GM19438 (cell line): ENCODE data around the gene PTCD1.

Experiments used
- ATAC-seq: cut with Tn5 transposase; IDR thresholded peaks from one replicate; pipeline ENCODE4 v1.9.1; 2021; ENCODE audit warnings: low read depth; ENCODE audit not compliant: unreplicated experiment

The PTCD1 gene, protein sequence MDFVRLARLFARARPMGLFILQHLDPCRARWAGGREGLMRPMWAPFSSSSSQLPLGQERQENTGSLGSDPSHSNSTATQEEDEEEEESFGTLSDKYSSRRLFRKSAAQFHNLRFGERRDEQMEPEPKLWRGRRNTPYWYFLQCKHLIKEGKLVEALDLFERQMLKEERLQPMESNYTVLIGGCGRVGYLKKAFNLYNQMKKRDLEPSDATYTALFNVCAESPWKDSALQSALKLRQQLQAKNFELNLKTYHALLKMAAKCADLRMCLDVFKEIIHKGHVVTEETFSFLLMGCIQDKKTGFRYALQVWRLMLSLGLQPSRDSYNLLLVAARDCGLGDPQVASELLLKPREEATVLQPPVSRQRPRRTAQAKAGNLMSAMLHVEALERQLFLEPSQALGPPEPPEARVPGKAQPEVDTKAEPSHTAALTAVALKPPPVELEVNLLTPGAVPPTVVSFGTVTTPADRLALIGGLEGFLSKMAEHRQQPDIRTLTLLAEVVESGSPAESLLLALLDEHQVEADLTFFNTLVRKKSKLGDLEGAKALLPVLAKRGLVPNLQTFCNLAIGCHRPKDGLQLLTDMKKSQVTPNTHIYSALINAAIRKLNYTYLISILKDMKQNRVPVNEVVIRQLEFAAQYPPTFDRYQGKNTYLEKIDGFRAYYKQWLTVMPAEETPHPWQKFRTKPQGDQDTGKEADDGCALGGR

GRCh38 chr7:99438573-99439480, at the start of gene PTCD1, which contains the start of gene CPSF4:
TSS of gene PTCD1 (minus strand) at chr7:99438798. CDS start at chr7:99435242, 3,556 bp downstream.
TSS of gene CPSF4 (plus strand) at chr7:99438943. CDS start at chr7:99439083, 140 bp downstream.
- ATAC-seq, result peak; percentile 94

- no peak for ATAC-seq
Observed at GRCh38 chr7:99485094-99485493, 46.5 kb upstream of the PTCD1 start.

DNA sequence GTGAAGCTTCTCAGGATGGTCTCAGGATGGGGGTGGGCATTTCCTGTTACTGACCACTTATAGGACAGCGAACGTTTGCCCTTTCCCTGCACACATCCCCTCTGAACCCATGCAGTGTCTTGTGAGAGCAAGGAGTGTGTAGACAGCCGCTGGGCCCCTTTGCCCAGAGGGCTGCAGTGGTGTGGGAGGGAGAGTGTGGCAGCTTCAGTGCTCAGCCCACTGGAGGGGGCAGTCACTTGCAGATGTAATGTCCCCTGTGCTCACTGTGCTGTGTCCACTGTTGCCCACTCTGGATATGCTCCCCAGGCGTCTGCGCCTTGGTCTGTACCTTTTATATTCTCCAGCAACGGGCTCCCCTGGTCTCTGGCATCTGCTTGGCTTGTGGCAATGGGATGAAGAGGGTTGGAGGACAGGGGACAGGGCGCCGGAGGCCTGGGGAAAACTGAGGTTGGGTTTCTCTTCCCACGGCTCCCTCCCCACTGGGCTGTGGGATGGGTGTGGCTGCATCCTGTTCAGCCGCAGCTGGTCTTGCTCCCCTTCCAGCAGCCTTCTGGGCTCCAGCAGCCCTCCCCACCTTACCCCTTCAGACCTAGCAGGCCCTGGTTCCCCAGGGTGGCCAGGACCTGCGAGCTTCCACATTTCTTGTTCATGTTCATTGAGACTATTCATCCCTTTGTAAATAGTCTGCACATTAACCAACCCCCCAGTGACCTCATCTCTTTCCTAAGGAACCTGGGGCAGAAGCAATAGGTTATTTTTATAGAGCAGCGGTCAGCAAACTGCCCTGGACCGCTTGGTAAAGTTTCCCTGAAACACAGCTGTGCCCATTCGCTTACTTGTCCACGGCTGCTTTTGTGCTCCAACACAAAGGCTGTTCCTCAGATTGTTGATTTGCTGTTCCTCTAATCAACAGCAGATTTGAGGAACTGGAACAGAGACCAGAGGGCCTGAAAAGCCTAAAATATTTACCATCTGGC, 40.2 kb upstream of the PTCD1 start:
- ATAC-seq, result no peak

GRCh38 chr7:99476107-99476506, 37.5 kb upstream of the PTCD1 start:
- ATAC-seq, result no peak

- peak; percentile 5 for ATAC-seq
Observed at GRCh38 chr7:99473315-99473596, 34.7 kb upstream of the PTCD1 start.

GRCh38 chr7:99472561-99473314, 34.1 kb upstream of the PTCD1 start, which contains the start of gene ZNF789:
TSS of gene ZNF789 (plus strand) at chr7:99472890. CDS start at chr7:99476457, 3,567 bp downstream.
- ATAC-seq, result peak; percentile 92

DNA sequence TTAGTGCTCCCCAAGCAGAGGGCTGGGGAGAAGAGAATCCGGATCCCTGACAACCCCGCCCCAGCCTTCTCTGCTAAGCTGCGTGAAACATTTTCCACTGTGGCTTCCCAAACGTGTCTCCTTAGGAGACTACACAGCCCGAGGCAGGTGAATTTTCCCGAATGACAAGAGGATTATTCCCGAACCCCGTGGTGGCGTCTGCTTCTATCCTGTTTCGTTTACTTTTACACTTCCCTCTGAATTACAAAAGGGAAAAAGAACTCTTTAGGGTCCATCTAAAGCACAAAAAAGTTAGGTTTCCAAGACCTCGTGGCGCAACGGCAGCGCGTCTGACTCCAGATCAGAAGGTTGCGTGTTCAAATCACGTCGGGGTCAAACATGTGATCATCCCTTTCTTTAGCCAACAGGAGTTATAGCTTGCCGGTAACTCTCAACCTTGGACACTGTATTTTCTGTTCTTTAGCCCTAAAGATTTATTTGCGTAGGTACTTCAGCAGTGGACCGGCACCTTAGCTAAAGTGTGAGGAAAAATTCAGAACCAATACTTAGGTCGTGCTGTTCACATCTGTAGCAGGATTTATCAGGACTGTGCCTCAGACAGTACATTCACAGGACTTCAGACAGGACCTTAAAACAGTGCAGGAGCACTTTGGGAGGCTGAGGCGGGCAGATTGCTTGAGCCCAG, 30.9 kb upstream of the PTCD1 start:
- ATAC-seq, result no peak

- no peak for ATAC-seq
Observed at GRCh38 chr7:99468336-99468918, 29.8 kb upstream of the PTCD1 start.

GRCh38 chr7:99465421-99465768, 26.8 kb upstream of the PTCD1 start:
- ATAC-seq, result no peak

DNA sequence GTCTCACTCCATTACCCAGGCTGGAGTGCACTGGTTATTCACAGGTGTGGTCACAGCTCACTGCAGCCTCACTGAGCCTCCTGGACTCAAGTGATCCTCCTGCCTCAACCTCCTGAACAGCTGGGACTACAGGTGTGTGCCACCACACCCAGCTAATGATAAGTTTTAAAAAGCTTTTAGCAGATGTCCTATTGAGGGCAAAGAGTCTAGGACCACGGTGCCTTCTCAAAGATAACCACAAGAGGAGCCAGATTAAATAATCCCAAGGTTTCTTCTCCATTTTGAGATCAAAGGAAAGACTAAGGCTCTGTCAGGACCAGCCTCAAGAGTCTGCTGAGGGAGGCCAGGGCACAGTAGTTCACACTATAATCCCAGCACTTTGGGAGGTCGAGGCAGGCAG, 22.6 kb upstream of the PTCD1 start:
- ATAC-seq, result no peak

GRCh38 chr7:99460651-99461050, 22.1 kb upstream of the PTCD1 start:
- ATAC-seq, result no peak

- ATAC-seq, result no peak
Observed at GRCh38 chr7:99459087-99459486, 20.5 kb upstream of the PTCD1 start.

GRCh38 chr7:99457650-99458493, 19.3 kb upstream of the PTCD1 start:
- no peak for ATAC-seq

DNA sequence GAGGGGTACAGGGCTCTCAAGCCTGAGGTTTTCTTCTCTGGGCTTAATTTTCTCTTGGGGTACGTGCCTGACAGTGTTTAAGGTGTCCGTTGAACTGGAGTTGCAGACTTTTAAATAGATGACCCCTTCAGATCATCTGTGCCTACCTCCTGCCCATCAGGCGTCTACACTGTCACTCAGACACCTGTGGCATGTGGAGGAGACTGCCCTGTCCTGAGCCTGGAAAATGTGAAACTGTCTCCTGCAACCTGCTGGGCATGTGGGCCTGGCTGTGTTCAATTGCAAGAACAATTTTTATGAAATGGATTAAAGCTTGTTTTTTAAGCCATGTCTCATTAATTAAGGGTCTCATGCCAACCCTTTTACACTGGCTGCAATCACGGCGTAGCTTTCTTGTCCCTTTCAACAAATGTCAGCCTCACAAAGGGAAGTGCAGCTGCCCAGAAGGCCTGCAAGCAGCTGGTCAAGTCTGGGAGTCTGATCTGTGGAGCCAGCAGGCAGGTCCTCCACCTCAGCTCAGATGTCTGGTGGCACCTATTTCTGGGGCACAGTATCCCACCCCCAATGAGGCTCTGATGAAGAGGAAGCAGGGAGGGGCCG, 18.6 kb upstream of the PTCD1 start:
- no peak for ATAC-seq

GRCh38 chr7:99456288-99456687, 17.7 kb upstream of the PTCD1 start:
- ATAC-seq, result no peak

DNA sequence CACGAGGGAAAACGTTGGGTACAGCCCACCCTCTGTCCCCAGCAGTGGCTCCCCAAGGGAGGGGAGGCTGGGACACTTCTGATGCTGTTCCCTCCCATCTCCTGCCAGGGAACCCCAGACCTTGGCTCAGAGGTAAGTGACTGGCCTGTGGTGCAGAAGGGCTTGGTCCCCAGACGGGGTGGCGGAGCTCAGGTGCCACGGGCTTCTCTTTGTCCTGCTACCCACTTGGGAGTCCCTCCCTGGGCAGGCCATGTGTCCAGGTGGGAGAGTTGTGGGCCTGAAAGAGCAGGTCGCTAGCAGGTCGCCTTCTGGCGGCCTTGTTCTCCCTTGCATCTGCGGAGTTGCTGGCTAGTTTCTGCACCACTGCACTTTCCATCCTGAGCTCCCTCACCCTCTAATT, 17.3 kb upstream of the PTCD1 start:
- ATAC-seq, result no peak

- ATAC-seq, result no peak
Observed at GRCh38 chr7:99453105-99453504, 14.5 kb upstream of the PTCD1 start.
